Panc1 (cell line): ENCODE measurements around the gene GDF7.

ENCODE experiments used
- POLR2AphosphoS5 ChIP-seq: IDR thresholded peaks from 2 replicates; pipeline ENCODE4 v1.6.1; 2012; ENCODE audit warnings: mild to moderate bottlenecking, low read depth, low read length, moderate library complexity
- TF ChIP-seq, protein P1 (sequence below): fragments of 450-650 bp; IDR thresholded peaks from 2 replicates; pipeline ENCODE4 v1.5.1; 2017; ENCODE audit warnings: mild to moderate bottlenecking

DNA sequence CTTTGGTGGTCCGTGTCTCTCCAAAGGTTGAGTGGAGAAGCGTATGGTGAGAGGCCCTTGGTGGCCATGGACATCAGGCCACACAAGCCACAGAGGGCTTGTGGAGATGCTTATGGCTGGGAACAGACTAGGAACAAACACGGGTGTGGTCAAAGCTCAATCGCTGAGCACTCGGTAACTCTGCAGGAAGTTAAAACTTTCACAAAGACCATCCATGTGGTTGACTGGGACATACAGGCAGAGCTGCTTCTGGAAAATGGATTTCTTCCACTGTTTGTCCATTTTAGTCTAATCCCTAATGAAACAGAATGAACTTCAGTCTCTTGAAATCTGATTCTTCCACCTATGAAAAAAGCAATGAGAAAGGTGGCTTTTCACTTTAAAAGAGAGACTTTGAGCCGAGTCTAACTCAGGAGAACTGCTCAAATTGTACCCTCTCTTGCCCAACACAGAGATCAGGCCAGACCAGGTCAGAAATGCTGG lies 17.7 kb downstream of the GDF7 start:
- TF ChIP-seq, protein P1, sequence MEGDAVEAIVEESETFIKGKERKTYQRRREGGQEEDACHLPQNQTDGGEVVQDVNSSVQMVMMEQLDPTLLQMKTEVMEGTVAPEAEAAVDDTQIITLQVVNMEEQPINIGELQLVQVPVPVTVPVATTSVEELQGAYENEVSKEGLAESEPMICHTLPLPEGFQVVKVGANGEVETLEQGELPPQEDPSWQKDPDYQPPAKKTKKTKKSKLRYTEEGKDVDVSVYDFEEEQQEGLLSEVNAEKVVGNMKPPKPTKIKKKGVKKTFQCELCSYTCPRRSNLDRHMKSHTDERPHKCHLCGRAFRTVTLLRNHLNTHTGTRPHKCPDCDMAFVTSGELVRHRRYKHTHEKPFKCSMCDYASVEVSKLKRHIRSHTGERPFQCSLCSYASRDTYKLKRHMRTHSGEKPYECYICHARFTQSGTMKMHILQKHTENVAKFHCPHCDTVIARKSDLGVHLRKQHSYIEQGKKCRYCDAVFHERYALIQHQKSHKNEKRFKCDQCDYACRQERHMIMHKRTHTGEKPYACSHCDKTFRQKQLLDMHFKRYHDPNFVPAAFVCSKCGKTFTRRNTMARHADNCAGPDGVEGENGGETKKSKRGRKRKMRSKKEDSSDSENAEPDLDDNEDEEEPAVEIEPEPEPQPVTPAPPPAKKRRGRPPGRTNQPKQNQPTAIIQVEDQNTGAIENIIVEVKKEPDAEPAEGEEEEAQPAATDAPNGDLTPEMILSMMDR = no peak
- TF ChIP-seq POLR2AphosphoS5 = no peak
